Calu3 (cell line): Measurements from ENCODE around the gene CTSS. TPM values are rescaled to one million over a fixed set of nuclear protein-coding genes. Genes with fewer than 3 reads are reported as not detected.
"Not testable (repeated sequence)": the region's sequence is repeated elsewhere in the genome, so short reads cannot be mapped to it uniquely, and the experiment has no call there.

Experiments used
- BruUV-seq: library from RNA; stranded (reverse); fragments of 400-500 nt; replicated peaks from 2 replicates; lab custom pipeline; 2021; lab: Mats Ljungman, UMichigan
- CTCF ChIA-PET: fragments of 300-600 bp; sonication (Branson Sonifier 250); formaldehyde crosslinking; loops from one replicate; lab custom pipeline; 2022; ENCODE audit warnings: antibody characterized with exemption; lab: Charles Lee
- DNase-seq: peaks from one replicate; pipeline ENCODE4 v3.0.0; 2022
- H3K27ac Mint-ChIP-seq: one replicate; pipeline ENCODE4 v1.8.0; 2022; ENCODE audit warnings: mixed read lengths; ENCODE audit not compliant: unreplicated experiment
- H3K27me3 Mint-ChIP-seq: one replicate; pipeline ENCODE4 v1.8.0; 2022; ENCODE audit warnings: mixed read lengths; ENCODE audit not compliant: unreplicated experiment
- H3K36me3 Mint-ChIP-seq: one replicate; pipeline ENCODE4 v1.8.0; 2022; ENCODE audit warnings: mild to moderate bottlenecking, moderate library complexity, mixed read lengths; ENCODE audit not compliant: insufficient read depth, unreplicated experiment
- H3K4me1 Mint-ChIP-seq: one replicate; pipeline ENCODE4 v1.8.0; 2022; ENCODE audit warnings: mild to moderate bottlenecking, low read depth, mixed read lengths; ENCODE audit not compliant: unreplicated experiment
- H3K4me3 Mint-ChIP-seq: one replicate; pipeline ENCODE4 v1.8.0; 2022; ENCODE audit warnings: mild to moderate bottlenecking, low read depth, moderate library complexity, mixed read lengths; ENCODE audit not compliant: unreplicated experiment
- H3K9me3 Mint-ChIP-seq: one replicate; pipeline ENCODE4 v1.8.0; 2022; ENCODE audit warnings: low read depth, mixed read lengths; ENCODE audit not compliant: unreplicated experiment
- intact Hi-C: fragments of 100-400 bp; cut with micrococcal nuclease; formaldehyde crosslinking; loops from one replicate; pipeline ENCODE4 v1.10.0; 2022; ENCODE audit not compliant: unreplicated experiment
- total RNA-seq: library from RNA; stranded (reverse); gene quantifications from 2 replicates; pipeline ENCODE4 v1.2.3, GENCODE V29; 2022
- TF ChIP-seq, protein P1 (sequence below): fragments of 200-600 bp; IDR thresholded peaks from one replicate; pipeline ENCODE4 v1.8.0; 2022; ENCODE audit warnings: antibody characterized with exemption; ENCODE audit not compliant: unreplicated experiment

Gene CTSS
- total RNA-seq, 1 experiment from 2014 or later, result 144 TPM

DNA sequence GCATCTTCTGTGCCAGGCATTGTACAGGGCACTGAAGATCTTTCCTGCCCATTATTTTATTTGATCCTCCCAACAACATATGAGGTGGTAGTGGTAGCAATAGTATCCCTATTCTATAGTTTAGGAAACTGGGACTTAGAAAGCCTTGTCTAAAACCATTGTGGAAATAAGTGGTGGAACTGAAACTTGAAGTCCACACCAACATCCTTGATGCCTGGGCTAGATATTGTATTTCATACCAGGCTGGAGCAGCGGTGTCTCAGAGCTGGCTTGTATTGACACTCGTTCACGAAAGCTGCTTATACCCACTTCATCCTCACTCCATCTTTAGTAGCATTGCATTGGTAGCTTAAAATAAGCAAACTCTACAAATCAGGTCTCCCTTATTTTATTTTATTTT lies 9.7 kb upstream of the CTSS start:
- H3K36me3 Mint-ChIP-seq, result no peaks in the 10 kb centered on the region
- no peak for DNase-seq
- H3K4me3 Mint-ChIP-seq, result no peak overlapping the region
- TF ChIP-seq, protein P1, sequence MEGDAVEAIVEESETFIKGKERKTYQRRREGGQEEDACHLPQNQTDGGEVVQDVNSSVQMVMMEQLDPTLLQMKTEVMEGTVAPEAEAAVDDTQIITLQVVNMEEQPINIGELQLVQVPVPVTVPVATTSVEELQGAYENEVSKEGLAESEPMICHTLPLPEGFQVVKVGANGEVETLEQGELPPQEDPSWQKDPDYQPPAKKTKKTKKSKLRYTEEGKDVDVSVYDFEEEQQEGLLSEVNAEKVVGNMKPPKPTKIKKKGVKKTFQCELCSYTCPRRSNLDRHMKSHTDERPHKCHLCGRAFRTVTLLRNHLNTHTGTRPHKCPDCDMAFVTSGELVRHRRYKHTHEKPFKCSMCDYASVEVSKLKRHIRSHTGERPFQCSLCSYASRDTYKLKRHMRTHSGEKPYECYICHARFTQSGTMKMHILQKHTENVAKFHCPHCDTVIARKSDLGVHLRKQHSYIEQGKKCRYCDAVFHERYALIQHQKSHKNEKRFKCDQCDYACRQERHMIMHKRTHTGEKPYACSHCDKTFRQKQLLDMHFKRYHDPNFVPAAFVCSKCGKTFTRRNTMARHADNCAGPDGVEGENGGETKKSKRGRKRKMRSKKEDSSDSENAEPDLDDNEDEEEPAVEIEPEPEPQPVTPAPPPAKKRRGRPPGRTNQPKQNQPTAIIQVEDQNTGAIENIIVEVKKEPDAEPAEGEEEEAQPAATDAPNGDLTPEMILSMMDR, result no peak
- no peaks in the 10 kb centered on the region for H3K27me3 Mint-ChIP-seq
- intact Hi-C loops, result no loop called here
- no peak overlapping the region for H3K27ac Mint-ChIP-seq
- no peaks in the 10 kb centered on the region for H3K9me3 Mint-ChIP-seq
- BruUV-seq, result no TSS peak
- no peaks in the 10 kb centered on the region for H3K4me1 Mint-ChIP-seq
- CTCF ChIA-PET, result no interaction called here

DNA sequence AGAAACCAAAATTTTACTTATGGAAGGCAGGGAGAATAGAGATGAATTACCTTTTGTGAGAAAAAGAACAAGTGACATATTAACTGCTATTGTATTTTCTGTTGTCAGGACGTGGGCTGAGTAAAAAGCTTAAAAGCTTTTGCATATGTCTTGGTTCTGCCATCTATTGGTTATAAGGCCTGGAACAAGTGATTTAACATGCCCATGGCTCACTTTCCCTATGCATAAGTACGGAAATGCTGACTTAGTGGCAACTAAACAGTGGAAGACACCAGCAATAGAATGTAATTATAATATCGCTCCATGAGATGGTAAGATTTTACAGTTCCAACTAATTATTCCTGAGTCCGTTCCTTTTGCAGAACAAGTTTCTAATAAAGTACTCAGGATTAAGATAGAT lies 6.7 kb upstream of the CTSS start:
- Mint-ChIP-seq H3K4me3 (no peak overlapping the region), H3K27me3 (no peaks in the 10 kb centered on the region), H3K36me3 (no peaks in the 10 kb centered on the region), H3K27ac (no peak overlapping the region), H3K4me1 (no peaks in the 10 kb centered on the region), H3K9me3 (no peaks in the 10 kb centered on the region)
- DNase-seq, result no peak
- intact Hi-C loops, result no loop called here
- no TSS peak for BruUV-seq
- CTCF ChIA-PET, result no interaction called here
- TF ChIP-seq, protein P1, result no peak

DNA sequence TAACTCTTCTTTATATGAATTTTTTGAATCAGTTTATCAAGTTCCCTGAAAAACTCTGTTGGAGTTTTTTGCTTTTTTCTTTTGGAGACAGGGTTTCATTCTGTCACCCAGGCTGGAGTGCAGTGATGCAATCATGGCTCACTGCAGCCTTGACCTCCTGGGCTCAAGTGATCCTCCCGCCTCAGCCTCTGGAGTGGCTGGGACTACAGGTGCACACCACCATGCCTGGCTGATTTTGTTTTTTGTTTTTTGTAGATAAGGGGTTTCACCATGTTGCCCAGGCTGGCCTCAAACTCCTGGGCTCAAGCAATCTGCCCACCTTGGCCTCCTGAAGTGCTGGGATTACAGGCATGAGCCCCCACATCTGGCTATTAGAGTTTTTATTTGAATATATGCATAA lies 2.1 kb upstream of the CTSS start:
- CTCF ChIA-PET, H3K9me3 Mint-ChIP-seq, BruUV-seq: not testable (repeated sequence)

DNA sequence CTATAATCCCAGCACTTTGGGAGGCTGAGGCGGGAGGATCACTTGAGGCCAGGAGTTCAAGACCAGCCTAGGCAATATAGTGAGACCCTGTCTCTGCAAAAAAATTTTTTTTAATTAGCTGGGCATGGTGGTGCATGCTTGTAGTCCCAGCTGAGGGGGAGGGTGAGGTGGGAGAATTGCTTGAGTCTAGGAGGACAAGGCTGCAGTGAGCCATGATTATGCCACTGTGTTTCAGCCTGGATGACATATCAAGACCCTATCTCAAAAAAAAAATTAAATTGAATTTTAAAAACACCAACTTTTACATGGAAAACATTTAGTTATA lies 361 bp upstream of the CTSS start:
- peaks cover 22% of the 10 kb centered on the region for H3K36me3 Mint-ChIP-seq
- H3K4me3 Mint-ChIP-seq, result peak overlapping the region; percentile 80
- H3K4me1 Mint-ChIP-seq, result peaks cover 34% of the 10 kb centered on the region
- intact Hi-C loops, H3K9me3 Mint-ChIP-seq, H3K27me3 Mint-ChIP-seq, DNase-seq, BruUV-seq: not testable (repeated sequence)
- peak overlapping the region; percentile 98 for H3K27ac Mint-ChIP-seq
- CTCF ChIA-PET, result interaction anchor here (0.7 to 1.3 kb wide), 3 partner anchors 21 to 97 kb away, joined by 3 to 4 read pairs (median 3); no protein-coding TSS in a partner anchor

More for the DNA sequence above, 2.1 kb upstream of the CTSS start:
- Mint-ChIP-seq H3K36me3 (peaks cover 22% of the 10 kb centered on the region), H3K4me1 (peaks cover 34% of the 10 kb centered on the region)
- H3K27ac Mint-ChIP-seq, H3K4me3 Mint-ChIP-seq, H3K27me3 Mint-ChIP-seq, intact Hi-C loops, DNase-seq: not testable (repeated sequence)

DNA sequence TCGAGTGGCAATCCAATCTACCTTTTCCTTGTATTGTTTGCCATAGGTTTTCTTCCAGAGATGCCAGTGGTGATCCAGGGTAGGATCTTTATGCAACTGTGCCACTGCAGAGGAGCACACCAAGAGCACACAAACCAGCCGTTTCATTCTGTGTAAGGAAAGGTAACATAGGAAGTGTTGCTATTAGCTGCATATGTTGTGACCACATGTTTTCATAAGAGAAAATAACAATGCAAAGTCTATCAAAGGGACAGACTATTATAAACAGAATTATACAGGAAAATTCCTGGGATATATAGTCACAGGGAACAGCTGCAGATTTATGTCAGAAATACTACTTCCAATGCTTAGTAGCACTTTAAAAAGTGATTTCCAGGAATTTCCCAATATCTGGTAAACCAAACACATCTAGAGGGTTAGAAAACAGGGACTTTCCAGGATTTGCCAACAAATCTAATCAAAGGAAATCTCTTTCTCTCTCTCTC lies 919 bp downstream of the CTSS start:
- Mint-ChIP-seq H3K9me3 (no peaks in the 10 kb centered on the region), H3K4me3 (peak overlapping the region; percentile 80), H3K27me3 (no peaks in the 10 kb centered on the region), H3K36me3 (peaks cover 22% of the 10 kb centered on the region), H3K27ac (peak overlapping the region; percentile 98), H3K4me1 (peaks cover 34% of the 10 kb centered on the region)
- CTCF ChIA-PET, result interaction anchor here (0.6 to 1.3 kb wide), 4 partner anchors 11 to 80 kb away, joined by 3 to 5 read pairs (median 3); no protein-coding TSS in a partner anchor
- intact Hi-C loops, result no loop called here
- peak; percentile 12 for DNase-seq
- TF ChIP-seq, protein P1, result no peak
- no TSS peak for BruUV-seq
